Measurements from ENCODE around the gene ELF3. TPM values are rescaled to one million over a fixed set of nuclear protein-coding genes. Genes with fewer than 3 reads are reported as not detected.
"Not testable (repeated sequence)": the region's sequence is repeated elsewhere in the genome, so short reads cannot be mapped to it uniquely, and the experiment has no call there.

ELF3 gene
- total and polyA plus RNA-seq, 5 donors = 0.11 to 3.4 (median 0.23) TPM; not detected in 1

- H3K27me3 ChIP-seq (ENCODE audit: control insufficient read depth, insufficient read depth) = no peaks in the 10 kb centered on the region
- no peak for DNase-seq
- intact Hi-C loops (cut with DNase I) = no loop called here
- no peaks in the 10 kb centered on the region for H3K9me3 ChIP-seq (ENCODE audit: control insufficient read depth, low read length)
- ATAC-seq = no peak
- no peak overlapping the region for H3K27ac ChIP-seq (ENCODE audit: low read length)
- over 99% methylated on average over 3 of the region's 3 CpGs for WGBS
- H3K4me1 ChIP-seq (ENCODE audit: control insufficient read depth, insufficient read depth, low read length) = no peaks in the 10 kb centered on the region
- H3K4me3 ChIP-seq (ENCODE audit: low read length) = no peak overlapping the region
Observed at GRCh38 chr1:202058001-202058908, 47.9 kb downstream of the ELF3 start.

- no peaks in the 10 kb centered on the region for H3K27me3 ChIP-seq (ENCODE audit: control insufficient read depth, insufficient read depth)
- intact Hi-C loops (cut with DNase I) = no loop called here
- no peak for DNase-seq
- no peaks in the 10 kb centered on the region for H3K4me1 ChIP-seq (ENCODE audit: control insufficient read depth, insufficient read depth, low read length)
- 72% methylated on average over 4 of the region's 4 CpGs for WGBS
- no peaks in the 10 kb centered on the region for H3K9me3 ChIP-seq (ENCODE audit: control insufficient read depth, low read length)
- ATAC-seq = no peak
- no peak overlapping the region for H3K27ac ChIP-seq (ENCODE audit: low read length)
- no peak overlapping the region for H3K4me3 ChIP-seq (ENCODE audit: low read length)
Observed at GRCh38 chr1:202061055-202061454, 50.7 kb downstream of the ELF3 start.

- intact Hi-C loops (cut with DNase I); H3K4me1 ChIP-seq (ENCODE audit: control insufficient read depth, insufficient read depth, low read length); DNase-seq; ATAC-seq; H3K27me3 ChIP-seq (ENCODE audit: control insufficient read depth, insufficient read depth); H3K27ac ChIP-seq (ENCODE audit: low read length); H3K4me3 ChIP-seq (ENCODE audit: low read length); H3K9me3 ChIP-seq (ENCODE audit: control insufficient read depth, low read length): not testable (repeated sequence)
- 81% methylated on average over 6 of the region's 6 CpGs for WGBS
Observed at GRCh38 chr1:202061787-202062186, 51.4 kb downstream of the ELF3 start.

GRCh38 chr1:202062636-202063035 is 52.2 kb downstream of the ELF3 start:
- H3K27ac ChIP-seq (ENCODE audit: low read length); H3K27me3 ChIP-seq (ENCODE audit: control insufficient read depth, insufficient read depth); ATAC-seq; intact Hi-C loops (cut with DNase I); H3K4me3 ChIP-seq (ENCODE audit: low read length); H3K9me3 ChIP-seq (ENCODE audit: control insufficient read depth, low read length); H3K4me1 ChIP-seq (ENCODE audit: control insufficient read depth, insufficient read depth, low read length); DNase-seq: not testable (repeated sequence)
- 92% methylated on average over 7 of the region's 7 CpGs for WGBS

- no peaks in the 10 kb centered on the region for H3K9me3 ChIP-seq (ENCODE audit: control insufficient read depth, low read length)
- DNase-seq = no peak
Observed at GRCh38 chr1:202063093-202063492, 52.7 kb downstream of the ELF3 start.

GRCh38 chr1:202064889-202065312 is 54.5 kb downstream of the ELF3 start:
- H3K4me1 ChIP-seq (ENCODE audit: control insufficient read depth, insufficient read depth, low read length); H3K4me3 ChIP-seq (ENCODE audit: low read length); H3K27me3 ChIP-seq (ENCODE audit: control insufficient read depth, insufficient read depth); intact Hi-C loops (cut with DNase I); H3K9me3 ChIP-seq (ENCODE audit: control insufficient read depth, low read length); H3K27ac ChIP-seq (ENCODE audit: low read length); DNase-seq; ATAC-seq: not testable (repeated sequence)
- WGBS = 95% methylated on average over 10 of the region's 10 CpGs

More at GRCh38 chr1:202063093-202063492, 52.7 kb downstream of the ELF3 start:
- Histone ChIP-seq H3K4me1 (ENCODE audit: control insufficient read depth, insufficient read depth, low read length) (no peaks in the 10 kb centered on the region), H3K27me3 (ENCODE audit: control insufficient read depth, insufficient read depth) (no peaks in the 10 kb centered on the region), H3K4me3 (ENCODE audit: low read length) (no peak overlapping the region), H3K27ac (ENCODE audit: low read length) (no peak overlapping the region)
- WGBS = 25% methylated on average over 1 of the region's 1 CpG
- intact Hi-C loops (cut with DNase I) = no loop called here
- ATAC-seq = no peak

Small RNA genes lying within 50 kb of the gene (microRNA-seq; reads per million reads assigned to microRNA genes)
- gene MIR6740 = 0 to 0.42 reads per million in 2 donors

Other genes with a start within 250 kb of the ELF3 start
- 10 to 100 TPM; 21.7 to 27.9 (median 24.6) TPM for gene IPO9, start 181.4 kb upstream of the ELF3 start, total RNA-seq
- gene IPO9, start 181.4 kb upstream of the ELF3 start, polyA plus RNA-seq = 10.3 TPM
- gene SHISA4, start 121.7 kb upstream of the ELF3 start, total RNA-seq = 10 to 100 TPM; 55.8 to 96.6 (median 73.6) TPM
- gene SHISA4, start 121.7 kb upstream of the ELF3 start, polyA plus RNA-seq = 79.5 TPM
- gene LMOD1, start 64.0 kb upstream of the ELF3 start, total RNA-seq = 10 to 100 TPM; 22.0 to 40.6 (median 33.0) TPM
- gene LMOD1, start 64.0 kb upstream of the ELF3 start, polyA plus RNA-seq = 33.7 TPM
- gene TIMM17A, start 55.1 kb upstream of the ELF3 start, total RNA-seq = 10 to 100 TPM; 67.8 to 96.9 (median 78.5) TPM
- gene TIMM17A, start 55.1 kb upstream of the ELF3 start, polyA plus RNA-seq = 73.4 TPM
- 10 to 100 TPM; 14.1 to 19.4 (median 18.7) TPM for gene RNPEP, start 27.9 kb upstream of the ELF3 start, total RNA-seq
- gene RNPEP, start 27.9 kb upstream of the ELF3 start, polyA plus RNA-seq = 15.6 TPM
- gene GPR37L1, start 112.3 kb downstream of the ELF3 start, total RNA-seq = under 1 TPM in 3 of 4 donors, not detected in 1; 0.06 to 0.21 (median 0.11) TPM
- gene GPR37L1, start 112.3 kb downstream of the ELF3 start, polyA plus RNA-seq = 0.20 TPM
- 10 to 100 TPM; 60.9 to 75.3 (median 66.7) TPM for gene ARL8A, start 134.2 kb downstream of the ELF3 start, total RNA-seq
- gene ARL8A, start 134.2 kb downstream of the ELF3 start, polyA plus RNA-seq = 32.0 TPM
- gene PTPN7, start 150.0 kb downstream of the ELF3 start, total RNA-seq = 1 to 10 TPM in 1 of 4 donors, under 1 TPM in 3; 0.28 to 1.7 (median 0.66) TPM
- 0.29 TPM for gene PTPN7, start 150.0 kb downstream of the ELF3 start, polyA plus RNA-seq
- gene LGR6, start 183.2 kb downstream of the ELF3 start, total RNA-seq = 10 to 100 TPM; 22.4 to 52.7 (median 35.8) TPM
- gene LGR6, start 183.2 kb downstream of the ELF3 start, polyA plus RNA-seq = 22.5 TPM